M059J (cell line): ENCODE results near the gene TRIB2. TPM values are rescaled to one million over a fixed set of nuclear protein-coding genes. Genes with fewer than 3 reads are reported as not detected.
A peak's percentile ranks its signal among the peaks of the same experiment; 100 is the strongest.

ENCODE experiments used
- DNase-seq: peaks from one replicate; pipeline ENCODE4 v3.0.0-alpha.2; 2012; ENCODE audit warnings: low read depth
- total RNA-seq: library from RNA; depleted of rRNA; stranded (reverse); fragments of >200 nt; shearing (Covaris generic); gene quantifications from 2 replicates; pipeline ENCODE4 v1.2.3, GENCODE V29; 2014

Gene TRIB2
- total RNA-seq, 1 experiment from 2014 or later, result 25.2 TPM

GRCh38 chr2:12742891-12743290 lies 26.2 kb downstream of the TRIB2 start:
- no peak for DNase-seq

- DNase-seq, result no peak
Measured at GRCh38 chr2:12750166-12750905, 33.6 kb downstream of the TRIB2 start.

GRCh38 chr2:12754643-12755042 lies 37.9 kb downstream of the TRIB2 start:
- no peak for DNase-seq

- DNase-seq, result no peak
Measured at GRCh38 chr2:12755384-12755783, 38.6 kb downstream of the TRIB2 start.

- DNase-seq, result peak; percentile 86
Measured at GRCh38 chr2:12759248-12759647, 42.5 kb downstream of the TRIB2 start.

- no peak for DNase-seq
Measured at GRCh38 chr2:12761104-12761503, 44.4 kb downstream of the TRIB2 start.

- no peak for DNase-seq
Measured at GRCh38 chr2:12762337-12762736, 45.6 kb downstream of the TRIB2 start.

- no peak for DNase-seq
Measured at GRCh38 chr2:12762976-12763375, 46.2 kb downstream of the TRIB2 start.

- no peak for DNase-seq
Measured at GRCh38 chr2:12763486-12763885, 46.8 kb downstream of the TRIB2 start.

- peak; percentile 74 for DNase-seq
Measured at GRCh38 chr2:12764075-12764730, 47.5 kb downstream of the TRIB2 start.

GRCh38 chr2:12764849-12765605 lies 48.3 kb downstream of the TRIB2 start:
- no peak for DNase-seq

- DNase-seq, result no peak
Measured at GRCh38 chr2:12766421-12766879, 49.7 kb downstream of the TRIB2 start.

GRCh38 chr2:12767541-12767940 lies 50.8 kb downstream of the TRIB2 start:
- DNase-seq, result no peak

GRCh38 chr2:12767996-12768624 lies 51.4 kb downstream of the TRIB2 start:
- no peak for DNase-seq

GRCh38 chr2:12769492-12770105 lies 52.9 kb downstream of the TRIB2 start:
- no peak for DNase-seq

- DNase-seq, result no peak
Measured at GRCh38 chr2:12770300-12770968, 53.7 kb downstream of the TRIB2 start.

GRCh38 chr2:12771154-12771553 lies 54.4 kb downstream of the TRIB2 start:
- DNase-seq, result no peak

- no peak for DNase-seq
Measured at GRCh38 chr2:12773586-12774394, 57.1 kb downstream of the TRIB2 start.

- DNase-seq, result no peak
Measured at GRCh38 chr2:12774395-12774727, 57.6 kb downstream of the TRIB2 start.

- no peak for DNase-seq
Measured at GRCh38 chr2:12776521-12776961, 59.8 kb downstream of the TRIB2 start.
